ENCODE measurements around the gene P2RX5. TPM values are rescaled to one million over a fixed set of nuclear protein-coding genes. Genes with fewer than 3 reads are reported as not detected.

The P2RX5 gene
- total RNA-seq, 1 donor from 2014 or later, result not detected

DNA sequence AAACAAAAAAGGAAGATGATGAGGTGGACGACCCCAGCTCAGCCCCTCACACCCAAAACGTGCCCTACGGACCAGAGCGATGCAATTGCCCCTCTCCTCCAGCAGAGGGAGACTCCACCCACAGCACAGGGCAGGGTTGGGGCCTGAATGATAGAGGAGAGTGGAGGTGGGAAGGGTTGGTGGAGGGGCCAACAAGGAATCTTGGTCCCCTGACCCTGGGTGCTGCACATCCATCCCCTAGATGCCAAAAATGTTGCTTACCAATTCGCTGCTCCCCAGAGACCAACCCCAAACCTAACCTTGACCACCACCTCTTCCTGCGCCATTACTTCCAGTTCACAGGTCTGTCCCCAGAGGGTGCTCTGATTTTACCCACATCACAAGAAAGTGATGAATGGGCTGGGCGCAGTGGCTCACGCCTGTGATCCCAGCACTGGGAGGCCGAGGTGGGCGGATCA is 12.9 kb downstream of the P2RX5 start:
- peak; percentile 91 for ATAC-seq

DNA sequence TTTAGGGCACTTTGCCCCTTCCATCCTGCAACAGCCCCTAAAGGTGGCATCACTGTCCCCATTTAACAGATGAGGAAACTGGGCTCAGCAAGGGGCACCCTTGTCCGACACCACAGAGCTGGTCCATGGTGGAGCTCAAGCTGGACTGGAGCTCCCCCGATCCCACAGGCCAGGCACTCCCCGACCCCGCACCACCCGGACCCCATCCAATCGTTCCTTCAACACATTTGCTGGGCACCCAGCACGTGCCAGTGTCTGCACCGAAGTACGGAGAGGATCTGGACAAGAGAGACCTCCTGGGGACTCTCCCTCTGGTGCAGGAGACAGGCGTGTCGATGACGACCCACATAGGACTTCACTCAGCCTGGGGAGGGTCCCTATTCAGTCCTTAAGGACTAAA is 13.9 kb downstream of the P2RX5 start:
- no peak for DNase-seq (ENCODE audit: low spot score)

More for the DNA sequence above, 12.9 kb downstream of the P2RX5 start:
- DNase-seq (ENCODE audit: low spot score), result no peak

DNA sequence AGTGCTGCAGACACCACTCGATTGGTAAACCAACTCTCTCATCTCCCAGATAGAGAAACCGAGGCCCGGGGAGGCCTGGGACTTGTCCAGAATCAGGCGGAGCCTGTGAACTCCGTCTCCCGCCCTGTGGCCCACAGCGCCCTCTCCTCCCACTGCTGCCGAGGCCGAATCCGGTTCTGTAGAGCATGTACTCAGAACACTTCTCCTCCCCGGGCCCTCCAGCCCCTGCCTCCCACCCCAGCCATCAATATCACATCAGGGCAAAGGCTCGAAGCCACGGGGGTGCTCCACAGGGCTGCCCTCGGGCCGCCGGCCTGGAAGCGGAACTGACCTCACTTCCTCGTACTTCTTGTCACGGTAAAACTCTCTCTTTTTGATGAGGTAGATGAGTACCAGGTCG is 14.4 kb downstream of the P2RX5 start:
- ATAC-seq, result no peak
- DNase-seq (ENCODE audit: low spot score), result no peak

More for the DNA sequence above, 13.9 kb downstream of the P2RX5 start:
- ATAC-seq, result no peak

DNA sequence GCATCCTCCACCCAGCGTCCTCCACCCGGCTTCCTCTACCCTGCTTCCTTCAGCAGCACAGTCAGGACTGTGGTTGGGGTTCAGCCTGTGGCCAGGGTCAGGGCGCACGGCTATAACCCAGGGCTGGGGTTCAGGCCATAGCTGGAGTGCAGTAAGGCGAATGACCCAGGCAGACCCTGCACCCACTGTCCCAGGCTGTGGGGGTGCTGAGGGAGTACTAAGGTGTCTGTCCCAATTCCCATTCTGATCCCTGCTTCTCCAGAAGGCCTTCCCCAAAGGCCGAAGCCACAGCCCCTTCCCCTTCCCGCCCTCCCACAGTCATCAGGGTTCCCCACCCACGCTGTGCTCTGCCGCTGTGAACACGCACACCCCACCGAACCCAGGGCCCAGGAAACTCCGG is 14.9 kb downstream of the P2RX5 start:
- DNase-seq (ENCODE audit: low spot score) (no peak), ATAC-seq (no peak)

DNA sequence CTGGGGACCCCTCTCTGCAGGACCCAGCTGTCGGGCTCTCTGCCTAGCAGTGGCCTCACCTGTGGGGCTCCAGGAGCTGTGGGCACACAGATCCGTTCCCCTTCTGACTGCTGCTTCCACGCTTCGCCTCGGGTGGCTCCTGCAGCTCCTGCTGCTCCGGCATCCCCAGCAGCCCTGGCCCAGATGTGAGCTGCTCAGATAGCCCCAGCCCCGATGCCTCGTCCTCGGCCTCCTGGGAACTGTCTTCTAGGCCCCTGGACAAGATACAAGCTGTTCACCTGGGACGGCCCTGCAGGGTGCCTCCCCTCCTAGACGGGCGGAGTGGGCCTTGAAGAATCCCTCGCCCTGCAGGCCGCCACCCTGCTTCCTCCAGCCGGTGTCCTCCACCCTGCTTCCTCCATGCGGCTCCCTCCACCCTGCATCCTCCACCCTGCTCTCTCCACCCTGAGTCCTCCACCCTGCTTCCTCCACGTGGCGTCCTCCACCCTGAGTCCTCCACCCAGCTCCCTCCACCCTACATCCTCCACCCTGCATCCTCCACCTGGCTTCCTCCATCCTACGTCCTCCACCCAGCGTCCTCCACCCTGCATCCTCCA is 16.3 kb downstream of the P2RX5 start:
- no peak for DNase-seq (ENCODE audit: low spot score)
- ATAC-seq, result no peak

DNA sequence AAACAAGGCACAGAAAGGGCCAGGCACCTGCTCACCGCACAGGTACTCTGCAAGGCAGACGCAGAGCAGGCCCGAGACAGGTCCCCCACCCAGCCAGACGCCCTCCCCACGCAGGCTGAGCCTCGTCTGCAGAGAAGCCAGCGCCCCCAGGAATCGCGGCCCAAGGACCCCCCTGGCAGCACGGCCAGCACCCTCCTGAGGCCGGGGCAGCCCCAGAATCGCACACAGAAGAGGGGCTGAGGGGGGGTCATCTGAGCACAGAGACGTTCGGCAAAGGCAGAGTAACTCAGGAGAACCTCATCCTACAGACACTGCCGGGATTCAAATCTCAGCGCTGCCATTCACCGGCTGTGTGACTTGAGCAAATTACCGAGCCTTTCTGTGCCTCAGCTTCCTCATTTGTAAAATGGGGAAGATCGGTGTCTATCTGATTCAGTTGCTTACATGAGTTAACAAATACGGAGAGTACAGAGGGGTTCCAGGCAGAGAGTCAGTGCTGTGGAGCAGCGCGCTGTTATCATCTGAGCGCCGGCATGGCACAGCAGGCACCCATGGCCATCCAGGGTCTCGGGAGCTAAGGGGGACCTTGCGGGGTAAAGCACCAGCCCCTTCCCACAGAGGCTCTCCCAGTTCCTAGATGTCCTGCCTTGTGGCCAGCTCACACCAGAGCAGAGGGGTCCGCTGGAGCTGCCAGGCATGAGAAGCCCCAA is 17.0 kb downstream of the P2RX5 start:
- ATAC-seq (no peak), DNase-seq (ENCODE audit: low spot score) (no peak)

DNA sequence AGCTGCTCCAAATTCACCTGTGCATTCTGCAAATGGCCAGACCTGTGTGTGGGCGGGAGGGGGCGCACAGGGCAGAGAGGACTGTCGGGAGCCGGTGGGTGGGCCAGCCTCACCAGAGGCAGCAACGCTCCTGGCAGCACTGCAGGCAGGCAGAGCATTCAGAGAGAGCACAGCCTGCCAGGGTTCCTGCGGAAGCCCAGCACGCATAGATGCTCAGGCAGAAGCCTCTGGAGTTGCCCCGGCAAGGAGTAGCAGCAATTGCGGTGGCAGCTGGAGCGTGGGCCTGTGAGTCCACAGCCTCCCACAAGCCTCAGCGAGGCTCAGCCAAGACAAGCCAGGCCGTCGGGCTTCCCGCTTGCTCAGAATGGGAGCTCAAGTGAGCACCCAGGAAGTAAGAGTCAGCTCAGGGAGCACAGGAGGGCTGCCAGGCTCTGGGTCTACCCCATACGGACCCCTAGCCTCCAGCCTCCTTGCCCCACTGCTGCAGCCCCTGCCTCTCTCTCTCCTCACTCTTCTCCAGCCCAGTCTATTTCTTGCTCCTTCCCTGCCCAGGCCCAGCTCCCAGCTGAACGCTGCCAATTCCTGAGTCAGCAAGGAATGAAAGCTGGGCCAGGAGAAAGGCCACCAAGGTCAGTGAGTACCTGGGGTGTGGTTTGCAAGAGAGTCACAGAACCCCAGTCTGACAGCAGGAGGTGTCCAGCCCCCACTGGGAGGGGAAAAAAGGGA is 17.7 kb downstream of the P2RX5 start:
- DNase-seq (ENCODE audit: low spot score), result no peak
- no peak for ATAC-seq

DNA sequence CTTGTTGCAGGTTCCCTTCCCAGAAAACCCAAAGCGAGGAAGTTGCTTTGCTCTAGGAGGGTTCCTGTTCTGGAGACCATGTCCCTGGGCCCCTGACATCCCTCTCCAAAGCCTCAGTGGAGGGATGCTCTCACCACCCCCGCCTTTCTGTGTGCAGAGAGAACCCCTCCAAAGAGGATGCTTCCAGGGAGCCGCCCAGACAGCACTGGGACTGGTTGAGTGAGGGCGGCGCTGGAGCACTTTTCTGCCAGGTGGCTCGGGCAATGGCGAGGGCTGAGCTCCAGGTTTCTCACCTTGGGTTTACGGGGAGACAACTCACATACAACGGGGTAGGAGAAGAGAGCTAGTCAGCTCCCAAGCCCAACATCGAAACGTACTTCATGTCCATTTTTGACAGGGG is 20.1 kb downstream of the P2RX5 start:
- ATAC-seq, result no peak
- no peak for DNase-seq (ENCODE audit: low spot score)

DNA sequence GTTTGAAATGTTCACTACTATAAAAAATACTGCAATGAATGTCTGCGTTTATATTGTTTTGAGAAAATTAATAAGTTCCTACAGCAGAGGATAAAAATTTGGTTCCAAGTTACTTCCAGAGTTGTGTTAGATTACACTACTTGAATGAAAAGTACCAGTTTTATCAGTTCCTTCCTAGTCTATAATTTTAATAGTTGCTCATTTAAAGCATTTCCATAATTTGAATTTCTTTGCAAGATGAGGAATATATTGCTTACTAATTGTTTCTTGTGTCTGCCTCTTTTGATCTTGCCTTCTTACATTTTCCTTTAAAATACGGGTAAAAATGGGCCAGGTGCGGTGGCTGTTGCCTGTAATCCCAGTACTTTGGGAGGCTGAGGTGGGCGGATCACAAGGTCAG is 23.4 kb downstream of the P2RX5 start:
- ATAC-seq, result no peak
- DNase-seq (ENCODE audit: low spot score), result no peak

DNA sequence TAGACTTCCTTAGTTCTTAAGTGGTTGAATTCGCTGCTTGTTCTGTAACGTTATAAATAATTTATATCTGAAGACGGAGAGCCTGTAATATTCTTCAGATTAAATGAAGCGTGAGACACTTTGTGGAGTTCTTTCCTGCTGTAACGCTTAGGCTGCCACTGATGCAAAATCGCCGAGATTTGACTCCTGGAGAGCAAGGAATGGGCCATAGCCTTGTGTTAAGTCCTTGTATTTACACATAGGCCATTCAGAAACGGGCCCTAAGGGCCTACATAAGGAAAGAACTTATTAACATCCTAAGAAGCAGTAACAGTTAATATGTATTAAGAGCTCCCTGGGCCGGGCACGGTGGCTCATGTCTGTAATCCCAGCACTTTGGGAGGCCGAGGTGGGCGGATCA is 26.4 kb downstream of the P2RX5 start:
- DNase-seq (ENCODE audit: low spot score), result no peak
- no peak for ATAC-seq

DNA sequence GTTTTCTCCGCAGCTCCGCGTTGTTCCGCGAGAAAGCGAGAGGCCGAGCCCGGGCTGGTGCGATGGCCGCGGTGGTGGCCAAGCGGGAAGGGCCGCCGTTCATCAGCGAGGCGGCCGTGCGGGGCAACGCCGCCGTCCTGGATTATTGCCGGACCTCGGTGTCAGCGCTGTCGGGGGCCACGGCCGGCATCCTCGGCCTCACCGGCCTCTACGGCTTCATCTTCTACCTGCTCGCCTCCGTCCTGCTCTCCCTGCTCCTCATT is 26.9 kb downstream of the P2RX5 start:
- no peak for DNase-seq (ENCODE audit: low spot score)
- no peak for ATAC-seq

DNA sequence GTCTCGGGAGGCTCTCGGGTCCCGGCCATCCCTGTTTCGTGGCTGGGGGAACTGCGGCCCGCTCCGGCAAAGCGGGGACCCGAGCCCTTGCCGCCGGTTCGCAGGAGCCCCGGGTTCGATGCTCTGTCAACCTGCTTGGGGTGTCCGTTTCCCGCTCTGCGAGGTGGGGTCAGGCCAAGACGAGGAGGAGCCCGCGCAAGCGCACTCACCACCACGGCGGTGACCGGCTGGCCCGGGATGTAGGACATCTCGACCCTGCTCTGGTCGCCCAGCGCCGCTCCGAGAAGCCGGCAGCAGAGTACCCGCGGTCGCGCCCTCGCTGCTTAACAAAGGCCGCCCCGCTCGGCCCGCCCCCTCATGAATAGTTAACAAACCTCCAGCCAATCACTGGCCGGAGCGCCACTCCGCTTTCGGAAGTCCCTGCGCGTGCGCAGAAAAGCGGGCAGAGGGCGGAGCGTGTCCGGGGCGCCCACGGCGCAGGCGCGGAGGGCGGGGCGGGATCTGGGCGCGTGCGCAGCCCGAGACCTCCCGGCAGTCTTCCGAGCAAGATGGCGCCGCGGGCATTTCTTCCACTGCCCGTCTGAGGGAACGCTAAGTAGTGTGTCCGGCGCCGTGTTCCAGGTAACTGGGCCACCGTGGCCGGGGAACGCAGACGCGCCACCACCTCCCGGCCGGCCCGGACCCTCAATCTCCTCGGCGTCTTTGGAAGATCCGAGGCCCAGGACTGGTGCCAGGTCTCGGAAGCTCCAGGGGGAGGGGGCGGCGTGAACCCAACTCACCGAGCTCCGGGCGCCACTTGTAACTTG is 27.5 kb downstream of the P2RX5 start, which contains the start of the genes EMC6 and TAX1BP3:
Gene EMC6 (plus strand): TSS at position 534 of the 806 bp plus-strand sequence. CDS start 335 bp downstream, outside the sequence.
Gene TAX1BP3 (minus strand): TSS at position 300 of the 806 bp plus-strand sequence. CDS start 52 bp downstream, at position 248.
- peak; percentile 99 for DNase-seq (ENCODE audit: low spot score)
- peak; percentile 91 for ATAC-seq

DNA sequence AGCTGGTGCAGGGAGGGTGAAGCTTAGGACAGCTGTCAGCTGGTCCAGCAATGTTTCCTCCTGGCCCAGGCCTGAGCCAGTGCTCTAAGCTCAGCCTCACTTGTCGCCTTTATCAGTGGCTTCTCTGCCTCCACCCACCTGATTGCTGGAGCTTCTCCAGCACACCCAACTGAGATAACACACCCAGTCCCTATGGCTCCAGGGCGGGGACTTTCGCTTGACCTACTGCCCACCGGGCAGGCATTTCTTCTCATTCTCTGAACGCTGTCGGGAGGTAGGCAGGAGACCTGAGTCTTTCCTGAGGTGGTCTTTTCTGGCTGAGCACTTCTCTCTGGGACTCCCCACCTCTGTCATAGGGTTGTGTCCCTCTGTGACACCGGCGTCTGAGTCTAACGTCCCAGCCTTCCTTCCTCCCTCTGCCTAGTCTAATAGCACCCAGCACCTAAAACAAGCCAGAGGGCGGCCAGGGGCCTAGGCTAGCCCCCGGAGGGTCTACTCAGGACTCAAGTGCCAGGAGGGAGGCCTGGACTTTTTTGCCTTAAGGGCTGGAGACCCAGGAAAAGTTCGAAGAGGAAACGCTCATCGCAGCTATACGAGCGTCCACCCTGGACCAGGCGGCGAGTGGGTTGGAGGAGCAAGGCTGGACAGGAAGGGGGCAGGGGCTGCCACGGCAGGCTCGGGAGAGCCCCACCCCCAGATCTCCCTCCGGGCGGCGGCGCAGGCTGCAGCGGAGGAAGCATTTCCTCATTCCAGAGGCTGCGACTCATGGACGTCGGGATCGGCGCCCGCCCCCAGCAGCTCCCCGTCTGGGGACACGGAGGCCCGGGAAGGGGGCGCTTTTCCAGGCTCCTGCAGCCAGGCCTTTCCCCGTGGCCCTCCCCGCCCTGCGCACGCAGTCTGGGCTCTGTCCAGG is 28.3 kb downstream of the P2RX5 start:
- DNase-seq (ENCODE audit: low spot score), result peak; percentile 82

DNA sequence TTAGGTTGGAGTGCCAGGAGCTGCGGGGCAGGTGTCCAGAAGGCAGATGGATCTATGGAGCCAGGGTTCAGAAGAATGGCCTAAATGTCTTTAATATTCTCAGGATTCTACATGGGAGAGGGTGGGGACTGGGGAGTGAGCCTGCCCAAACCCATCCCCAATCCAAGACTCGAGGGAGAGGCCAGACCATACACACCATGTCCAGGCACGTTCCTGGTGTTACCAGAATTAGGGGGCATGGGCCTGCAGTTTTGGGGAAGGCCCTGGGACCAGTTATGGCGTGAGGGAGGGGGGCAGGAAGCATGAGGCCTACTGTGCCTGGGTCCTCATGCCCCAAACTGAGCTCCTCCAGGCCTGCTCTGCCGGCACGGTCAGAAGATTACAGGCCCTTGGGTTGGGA is 29.4 kb downstream of the P2RX5 start:
- no peak for ATAC-seq
- DNase-seq (ENCODE audit: low spot score), result no peak

More for the DNA sequence above, 28.3 kb downstream of the P2RX5 start:
- peak; percentile 65 for ATAC-seq

DNA sequence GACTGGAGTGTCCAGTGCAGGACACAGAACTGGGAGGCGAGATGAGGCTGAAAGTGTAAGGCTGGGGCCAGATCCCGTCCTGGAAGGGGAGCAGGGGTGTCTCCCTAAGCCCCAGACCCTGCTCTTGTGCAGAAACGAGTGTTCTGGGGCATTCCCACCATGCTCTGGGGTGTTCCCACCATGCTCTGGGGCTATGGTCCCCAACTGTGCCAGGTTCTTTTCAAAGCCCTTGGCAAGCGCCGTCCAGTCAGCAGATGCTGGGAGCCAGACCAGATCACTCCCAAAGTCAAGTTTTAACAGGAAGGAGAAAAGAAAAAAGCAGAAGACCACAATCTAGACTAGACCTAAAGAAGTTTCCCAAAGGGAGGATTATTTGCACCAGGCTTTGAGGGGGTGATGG is 30.1 kb downstream of the P2RX5 start:
- ATAC-seq (no peak), DNase-seq (ENCODE audit: low spot score) (no peak)

DNA sequence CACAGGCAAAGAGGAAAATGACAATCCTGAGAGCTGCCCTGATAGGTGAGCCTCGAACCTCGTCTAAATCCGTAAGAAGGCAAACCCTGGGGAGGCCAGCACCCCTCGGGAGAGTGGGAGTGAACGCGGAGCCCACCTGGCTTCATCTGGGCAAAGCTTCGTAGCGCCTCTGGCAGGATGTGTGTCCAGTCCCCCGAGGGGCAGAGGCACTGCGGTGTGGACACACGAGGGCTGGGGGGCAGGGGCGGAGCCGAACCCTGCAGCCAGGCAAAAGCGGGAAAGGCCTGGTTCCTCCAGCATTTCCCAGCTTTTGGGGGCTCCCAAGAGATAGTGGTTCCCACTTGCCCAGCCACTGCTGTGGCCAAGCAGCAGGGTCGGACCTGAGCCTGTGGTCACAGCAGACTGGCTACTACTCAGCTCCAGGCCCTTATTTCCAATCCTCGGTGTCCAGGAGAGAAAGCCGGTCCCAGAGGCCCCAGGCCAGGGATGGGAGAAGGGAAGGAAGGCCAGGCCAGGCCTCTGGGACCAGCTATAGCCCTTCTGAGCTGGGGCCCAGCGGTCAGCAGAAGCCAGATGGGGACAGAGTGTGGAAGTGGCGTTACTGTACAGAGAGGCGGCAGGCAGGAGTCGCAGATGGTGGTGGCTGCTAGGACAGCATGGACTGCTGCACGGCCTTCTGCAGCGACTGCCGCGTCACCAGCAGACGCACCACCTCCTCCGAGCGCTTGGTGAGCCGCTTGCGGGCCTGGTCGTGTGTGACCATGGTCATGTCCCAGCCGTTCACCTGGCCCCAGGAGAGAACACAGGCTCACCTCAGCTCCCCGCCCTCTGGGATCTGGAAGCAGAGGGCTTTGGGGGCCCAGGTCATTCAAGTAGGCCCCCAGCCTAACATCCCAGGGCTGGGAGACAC is 32.6 kb downstream of the P2RX5 start:
- no peak for ATAC-seq
- DNase-seq (ENCODE audit: low spot score), result no peak

DNA sequence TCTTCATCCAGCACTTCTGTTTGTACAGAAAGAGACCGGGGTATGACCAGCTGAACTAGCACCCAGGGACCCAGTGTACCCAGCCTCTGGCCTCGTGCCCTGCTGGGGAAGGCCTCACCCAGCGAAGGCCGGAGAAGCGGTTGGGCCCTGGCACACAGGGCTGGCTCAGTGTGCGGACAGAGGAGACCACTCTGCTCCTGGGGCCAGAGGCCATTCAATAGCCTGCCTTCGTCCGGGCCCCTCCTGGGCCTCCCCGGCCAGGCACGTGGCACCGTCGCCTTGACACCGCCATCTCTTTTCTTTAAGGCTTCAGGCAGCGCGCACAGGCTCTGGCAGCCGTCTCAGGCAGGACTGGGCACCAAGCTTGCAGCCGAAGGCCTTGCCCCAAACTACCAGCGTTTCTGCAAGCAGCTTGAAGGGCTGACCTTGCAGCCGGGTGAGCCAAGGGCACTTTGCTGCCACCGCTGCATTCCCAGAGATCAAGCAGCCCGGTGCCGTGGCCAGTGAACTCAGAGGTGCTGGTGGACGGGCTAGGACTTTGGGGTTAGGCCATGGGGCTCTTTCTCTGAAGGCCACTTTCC is 35.6 kb downstream of the P2RX5 start:
- peak; percentile 65 for DNase-seq (ENCODE audit: low spot score)
- peak; percentile 68 for ATAC-seq

DNA sequence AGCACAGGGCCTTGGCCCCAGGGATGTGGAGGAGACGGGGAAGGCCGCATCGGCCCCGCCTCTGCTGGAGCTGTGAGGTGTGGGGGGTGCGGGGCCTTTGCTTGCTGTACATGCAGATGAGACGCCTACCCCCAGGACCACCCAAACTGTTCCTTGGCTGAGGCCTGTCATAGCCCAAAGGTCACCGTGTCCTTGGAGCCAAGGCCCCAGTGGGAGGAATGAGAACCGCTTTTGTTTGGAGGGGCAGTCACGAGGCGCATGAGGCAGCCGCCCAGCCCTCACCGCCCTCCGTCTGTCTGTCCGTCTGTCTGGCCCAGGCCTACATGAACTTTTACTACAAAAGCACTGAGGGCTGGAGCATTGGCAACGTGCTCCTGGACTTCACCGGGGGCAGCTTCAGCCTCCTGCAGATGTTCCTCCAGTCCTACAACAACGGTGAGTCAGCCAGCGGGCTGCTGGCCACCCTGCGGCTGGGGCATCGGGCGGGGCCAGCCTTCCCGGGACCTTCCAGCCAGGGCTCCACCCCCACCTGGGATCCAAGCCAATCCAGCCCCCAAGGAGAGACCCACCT is 36.3 kb downstream of the P2RX5 start:
- DNase-seq (ENCODE audit: low spot score), result peak; percentile 67
- ATAC-seq, result peak; percentile 66
